Keratinocyte (primary cell): ENCODE data around the gene STK4. TPM values are rescaled to one million over a fixed set of nuclear protein-coding genes. Genes with fewer than 3 reads are reported as not detected.

Source experiments
- DNase-seq: peaks from one replicate; pipeline ENCODE4 v3.0.0-alpha.2; 2011; ENCODE audit warnings: low read depth, missing footprints, low spot score
- FAIRE-seq: peaks from 2 replicates; lab custom pipeline; 2011; peaks lifted over from hg19 to GRCh38; lab: Jason Lieb, UNC
- H2AFZ ChIP-seq: 2 replicates; pipeline ENCODE4 v1.6.0; 2012; ENCODE audit warnings: low read length, control low read depth, inconsistent platforms; ENCODE audit not compliant: control insufficient read depth
- H3K27ac ChIP-seq: 2 replicates; pipeline ENCODE4 v1.5.1; 2011; ENCODE audit warnings: low read length; ENCODE audit not compliant: control insufficient read depth, insufficient read depth
- H3K27me3 ChIP-seq: 3 replicates; pipeline ENCODE4 v1.6.0; 2011; ENCODE audit warnings: low read length; ENCODE audit not compliant: control insufficient read depth, insufficient read depth; ENCODE audit errors: extremely low read depth
- H3K36me3 ChIP-seq, 2 experiments: 2 replicates in 1 of 2; 3 replicates in 1 of 2; pipeline ENCODE4 v1.5.1; 2011; ENCODE audit warnings: low read length in 2 of 2, mild to moderate bottlenecking in 1 of 2; ENCODE audit not compliant: control insufficient read depth in 2 of 2, insufficient read depth in 2 of 2; ENCODE audit errors: extremely low read depth in 1 of 2
- H3K4me1 ChIP-seq: 3 replicates; pipeline ENCODE4 v1.5.1; 2011; ENCODE audit warnings: low read length; ENCODE audit not compliant: control insufficient read depth, insufficient read depth; ENCODE audit errors: extremely low read depth
- H3K4me2 ChIP-seq: 3 replicates; pipeline ENCODE4 v1.6.0; 2011; ENCODE audit warnings: low read depth, low read length; ENCODE audit not compliant: control insufficient read depth, insufficient read depth; ENCODE audit errors: extremely low read depth
- H3K4me3 ChIP-seq, 3 experiments: fragments of 200-600 bp in 1 of 3; sonication (generic) in 1 of 3; 2 replicates in 2 of 3; 3 replicates in 1 of 3; pipeline ENCODE4 v1.5.1; 2011 to 2016; ENCODE audit warnings: low read length in 3 of 3, mild to moderate bottlenecking in 3 of 3, control low read depth in 2 of 3, inconsistent platforms in 1 of 3, low read depth in 1 of 3, mixed read lengths in 1 of 3, mixed run types in 1 of 3, moderate library complexity in 1 of 3; ENCODE audit not compliant: control insufficient read depth in 2 of 3, insufficient read depth in 2 of 3; ENCODE audit errors: extremely low read depth in 1 of 3
- H3K79me2 ChIP-seq: 2 replicates; pipeline ENCODE4 v1.6.0; 2012; ENCODE audit warnings: low read length; ENCODE audit not compliant: control insufficient read depth, insufficient read depth
- H3K9ac ChIP-seq: 3 replicates; pipeline ENCODE4 v1.6.0; 2011; ENCODE audit warnings: low read length; ENCODE audit not compliant: control insufficient read depth, insufficient read depth; ENCODE audit errors: extremely low read depth
- H3K9me1 ChIP-seq: 3 replicates; pipeline ENCODE4 v1.6.0; 2011; ENCODE audit warnings: low read length; ENCODE audit not compliant: control insufficient read depth, insufficient read depth; ENCODE audit errors: extremely low read depth
- H3K9me3 ChIP-seq: 2 replicates; pipeline ENCODE4 v1.5.1; 2012; ENCODE audit warnings: low read depth, low read length; ENCODE audit not compliant: control insufficient read depth
- H4K20me1 ChIP-seq: 3 replicates; pipeline ENCODE4 v1.6.0; 2011; ENCODE audit warnings: low read length; ENCODE audit not compliant: control insufficient read depth, insufficient read depth; ENCODE audit errors: extremely low read depth
- CTCF ChIP-seq, 3 experiments: IDR thresholded peaks in 1 of 3; conservative IDR thresholded peaks in 1 of 3; optimal IDR thresholded peaks in 1 of 3; 2 replicates in 2 of 3; 3 replicates in 1 of 3; pipeline versions ENCODE3 to v1.5.1; 2011; ENCODE audit warnings: low read length in 3 of 3, mild to moderate bottlenecking in 3 of 3, moderate library complexity in 2 of 3, control low read depth in 1 of 3, inconsistent platforms in 1 of 3; ENCODE audit not compliant: insufficient read depth in 2 of 3; ENCODE audit errors: extremely low read depth in 1 of 3
- EZH2 ChIP-seq: IDR thresholded peaks from one replicate; pipeline ENCODE4 v1.6.1; 2012; ENCODE audit warnings: inconsistent platforms, mild to moderate bottlenecking, low read length, moderate library complexity
- dilution Hi-C: fragments of 300-500 bp; cut with MboI; formaldehyde crosslinking; loops from one replicate; pipeline ENCODE4 v1.7.0; 2020; ENCODE audit warnings: low sequenced_read_pairs; ENCODE audit not compliant: extremely low pct_ligation_motif_present
- polyA plus RNA-seq, 5 experiments: library from polyadenylated mRNA; depleted of rRNA in 3 of 5; stranded (reverse) in 3 of 5; stranded (forward) in 1 of 5; unstranded in 1 of 5; fragments of >200 nt; gene quantifications; 1 replicate in 1 of 5; 2 replicates in 3 of 5; 3 replicates in 1 of 5; pipeline versions ENCODE4 v1.2.1 to v1.2.3, GENCODE V29; 2011 to 2012; ENCODE audit warnings: missing spikeins in 2 of 5, low read depth in 1 of 5, low replicate concordance in 1 of 5

Gene STK4
- polyA plus RNA-seq, 1 donor (not counting 4 experiments of a cell fraction or from before 2014, with no cell fraction given) = 30.5 TPM

DNA sequence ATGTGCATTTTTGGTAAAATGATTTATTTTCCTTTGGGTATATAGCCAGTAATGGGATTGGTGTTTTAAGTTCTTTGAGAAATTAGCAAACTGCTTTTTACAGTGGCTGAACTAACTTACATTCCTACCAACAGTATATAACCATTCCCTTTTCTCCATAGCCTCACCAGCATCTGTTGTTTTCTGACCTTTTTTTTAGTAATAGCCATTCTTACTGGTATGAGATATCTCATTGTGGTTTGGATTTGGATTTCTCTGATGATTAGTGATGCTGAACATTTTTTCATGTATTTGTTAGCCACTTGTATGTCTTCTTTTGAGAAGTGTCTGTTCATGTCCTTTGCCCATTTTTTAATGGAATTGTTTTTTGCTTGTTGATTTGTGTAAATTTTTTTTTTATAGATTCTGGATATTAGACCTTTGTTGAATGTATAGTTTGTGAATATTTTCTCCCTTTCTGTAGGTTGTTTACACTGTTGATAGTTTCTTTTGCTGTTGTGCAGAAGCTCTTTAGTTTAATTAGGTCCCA is 42.3 kb downstream of the STK4 start:
- no peak for FAIRE-seq
- Histone ChIP-seq H3K4me1 (peaks cover 29% of the 10 kb centered on the region), H3K36me3 (peaks cover 0 to 4% of the 10 kb centered on the region in 2 experiments)

DNA sequence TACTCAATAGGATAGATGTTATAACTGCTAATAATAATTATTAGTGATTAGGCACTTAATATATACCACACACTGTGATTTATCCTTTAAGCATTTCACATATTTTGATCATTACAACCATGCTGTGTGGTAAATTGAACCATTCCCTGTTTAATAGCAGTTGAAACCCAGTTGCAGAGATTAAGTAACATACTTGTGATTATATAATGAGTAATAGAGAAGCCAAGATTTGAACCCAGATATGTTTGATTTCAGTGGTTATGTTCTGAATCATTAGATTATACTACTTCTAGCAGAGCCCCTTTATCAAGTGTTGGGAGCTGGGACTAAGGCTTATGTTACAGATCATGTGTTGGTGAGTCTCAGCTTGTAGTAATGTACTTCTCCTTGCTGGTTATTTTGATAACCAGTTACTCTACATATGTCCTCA is 44.1 kb downstream of the STK4 start:
- TF ChIP-seq CTCF (optimal IDR thresholded peaks at IDR 0.05 in 1 of 3, IDR thresholded peaks at IDR 0.05 in 1 of 3, conservative IDR thresholded peaks at IDR 0.05 in 1 of 3; ENCODE audit: extremely low read depth in 1 of 3, insufficient read depth in 2 of 3, low read length in 3 of 3) = no peak
- TF ChIP-seq EZH2 = no peak
- Histone ChIP-seq H3K4me3 (peak overlapping the region in 1 of 3 experiments; percentile 19), H3K4me1 (peaks cover 44% of the 10 kb centered on the region), H3K9me3 (no peaks in the 10 kb centered on the region), H4K20me1 (no peaks in the 10 kb centered on the region), H3K4me2 (peak overlapping the region; percentile 78), H2AFZ (no peak overlapping the region), H3K36me3 (peaks cover 0 to 4% of the 10 kb centered on the region in 2 experiments), H3K9me1 (no peaks in the 10 kb centered on the region), H3K27ac (peak overlapping the region; percentile 84), H3K27me3 (no peaks in the 10 kb centered on the region), H3K79me2 (peaks cover 4% of the 10 kb centered on the region), H3K9ac (peak overlapping the region; percentile 60)
- FAIRE-seq (no peak), DNase-seq (no peak)
- dilution Hi-C loops = no loop called here

More for the DNA sequence above, 42.3 kb downstream of the STK4 start:
- Histone ChIP-seq H4K20me1 (no peaks in the 10 kb centered on the region), H3K4me3 (no peak overlapping the region), H3K27ac (no peak overlapping the region), H3K9ac (no peak overlapping the region), H2AFZ (no peak overlapping the region), H3K9me3 (no peaks in the 10 kb centered on the region), H3K9me1 (no peaks in the 10 kb centered on the region), H3K27me3 (no peaks in the 10 kb centered on the region), H3K4me2 (no peak overlapping the region), H3K79me2 (peaks cover 4% of the 10 kb centered on the region)
- no peak for TF ChIP-seq CTCF (optimal IDR thresholded peaks at IDR 0.05 in 1 of 3, IDR thresholded peaks at IDR 0.05 in 1 of 3, conservative IDR thresholded peaks at IDR 0.05 in 1 of 3; ENCODE audit: extremely low read depth in 1 of 3, insufficient read depth in 2 of 3, low read length in 3 of 3)
- no peak for TF ChIP-seq EZH2
- dilution Hi-C loops = no loop called here
- no peak for DNase-seq
